Karpas-422 (cell line): ENCODE measurements around the gene CISD2. TPM values are rescaled to one million over a fixed set of nuclear protein-coding genes. Genes with fewer than 3 reads are reported as not detected.
"Not testable (repeated sequence)": the region's sequence is repeated elsewhere in the genome, so short reads cannot be mapped to it uniquely, and the experiment has no call there.

Source experiments
- DNase-seq: peaks from one replicate; pipeline ENCODE4 v3.0.0-alpha.2; 2015
- H2AFZ ChIP-seq: fragments of 200-600 bp; sonication (generic); 2 replicates; pipeline ENCODE4 v1.6.1; 2014; ENCODE audit warnings: antibody characterized with exemption, low read length, mixed read lengths
- H3K27ac ChIP-seq: fragments of 200-600 bp; sonication (generic); 2 replicates; pipeline ENCODE4 v1.5.1; 2014; ENCODE audit warnings: mild to moderate bottlenecking, low read length, moderate library complexity
- H3K27me3 ChIP-seq: fragments of 200-600 bp; sonication (generic); 2 replicates; pipeline ENCODE4 v1.6.1; 2014; ENCODE audit warnings: low read length, mixed read lengths
- H3K36me3 ChIP-seq: fragments of 200-600 bp; sonication (generic); 2 replicates; pipeline ENCODE4 v1.6.1; 2014; ENCODE audit warnings: low read length, mixed read lengths; ENCODE audit not compliant: insufficient read depth
- H3K4me1 ChIP-seq: fragments of 200-600 bp; sonication (generic); 2 replicates; pipeline ENCODE4 v1.6.1; 2014; ENCODE audit warnings: mild to moderate bottlenecking, low read length, mixed read lengths
- H3K4me2 ChIP-seq: fragments of 200-600 bp; sonication (generic); 2 replicates; pipeline ENCODE4 v1.6.1; 2014; ENCODE audit warnings: low read length, low read depth, mild to moderate bottlenecking; ENCODE audit not compliant: poor library complexity, severe bottlenecking
- H3K4me3 ChIP-seq: fragments of 200-600 bp; sonication (generic); 2 replicates; pipeline ENCODE4 v1.5.1; 2014; ENCODE audit warnings: mild to moderate bottlenecking, antibody characterized with exemption, low read length, mixed read lengths
- H3K79me2 ChIP-seq: fragments of 200-600 bp; sonication (generic); 2 replicates; pipeline ENCODE4 v1.6.1; 2014; ENCODE audit warnings: mild to moderate bottlenecking, low read length, mixed read lengths
- H3K9ac ChIP-seq: fragments of 200-600 bp; sonication (generic); 2 replicates; pipeline ENCODE4 v1.6.0; 2014; ENCODE audit warnings: low read length
- H3K9me2 ChIP-seq: fragments of 200-600 bp; sonication (generic), shearing (Covaris generic); replicated peaks from 2 replicates; pipeline ENCODE4 v1.6.0; 2014; ENCODE audit warnings: mild to moderate bottlenecking, low read length, moderate library complexity; ENCODE audit not compliant: insufficient read depth
- H3K9me3 ChIP-seq: fragments of 300-700, 200-600 bp; sonication (generic); 2 replicates; pipeline ENCODE4 v1.6.1; 2014; ENCODE audit warnings: low read length, mixed read lengths
- H4K20me1 ChIP-seq: fragments of 200-600 bp; sonication (generic); 2 replicates; pipeline ENCODE4 v1.6.1; 2014; ENCODE audit warnings: mild to moderate bottlenecking, antibody characterized with exemption, low read length, low read depth; ENCODE audit not compliant: insufficient read depth
- total RNA-seq: library from RNA; depleted of rRNA; stranded (reverse); fragments of >200 nt; shearing (Covaris generic); gene quantifications from 2 replicates; pipeline ENCODE4 v1.2.3, GENCODE V29; 2014; ENCODE audit warnings: low replicate concordance

Gene CISD2
- total RNA-seq, 1 experiment from 2014 or later, result 70.3 TPM

- H3K27ac ChIP-seq, result no peak overlapping the region
- no peak for DNase-seq
- no peaks in the 10 kb centered on the region for H3K27me3 ChIP-seq
- H3K4me3 ChIP-seq, result no peak overlapping the region
- peaks cover 19% of the 10 kb centered on the region for H3K9me3 ChIP-seq
- no peak overlapping the region for H3K4me2 ChIP-seq
- no peaks in the 10 kb centered on the region; the same call in 1 of the 2 replicates for H3K4me1 ChIP-seq
- peaks cover 88% of the 10 kb centered on the region for H3K79me2 ChIP-seq
- H2AFZ ChIP-seq, result no peak overlapping the region
- H3K9me2 ChIP-seq, result no peaks in the 10 kb centered on the region
- H3K9ac ChIP-seq, result no peak overlapping the region
- no peaks in the 10 kb centered on the region for H4K20me1 ChIP-seq
- peaks cover 49% of the 10 kb centered on the region for H3K36me3 ChIP-seq
Observed at GRCh38 chr4:102860611-102861324, 8.0 kb upstream of the CISD2 start.

- Histone ChIP-seq H3K36me3 (peaks cover 50% of the 10 kb centered on the region), H3K27ac (no peak overlapping the region), H3K27me3 (no peaks in the 10 kb centered on the region), H3K9me2 (no peaks in the 10 kb centered on the region), H3K9ac (no peak overlapping the region), H3K4me1 (peaks cover 12% of the 10 kb centered on the region), H3K9me3 (peaks cover 19% of the 10 kb centered on the region), H3K4me2 (no peak overlapping the region), H4K20me1 (no peaks in the 10 kb centered on the region), H2AFZ (no peak overlapping the region), H3K79me2 (peaks cover 92% of the 10 kb centered on the region), H3K4me3 (no peak overlapping the region)
- DNase-seq, result peak; percentile 52
Observed at GRCh38 chr4:102862016-102862415, 6.8 kb upstream of the CISD2 start.

- Histone ChIP-seq H2AFZ (no peak overlapping the region), H3K9me2 (no peaks in the 10 kb centered on the region), H4K20me1 (no peaks in the 10 kb centered on the region), H3K9me3 (peaks cover 19% of the 10 kb centered on the region), H3K79me2 (peaks cover 94% of the 10 kb centered on the region), H3K4me1 (peaks cover 19% of the 10 kb centered on the region), H3K27me3 (no peaks in the 10 kb centered on the region), H3K36me3 (peaks cover 50% of the 10 kb centered on the region), H3K4me3 (no peak overlapping the region), H3K4me2 (no peak overlapping the region), H3K27ac (no peak overlapping the region), H3K9ac (no peak overlapping the region)
- no peak for DNase-seq
Observed at GRCh38 chr4:102862747-102863146, 6.0 kb upstream of the CISD2 start.

GRCh38 chr4:102865327-102865726, 3.5 kb upstream of the CISD2 start:
- H3K9ac ChIP-seq, DNase-seq, H2AFZ ChIP-seq, H3K27me3 ChIP-seq, H3K4me2 ChIP-seq, H3K9me2 ChIP-seq, H3K4me3 ChIP-seq, H3K27ac ChIP-seq, H3K9me3 ChIP-seq, H4K20me1 ChIP-seq: not testable (repeated sequence)
- peaks cover 38% of the 10 kb centered on the region for H3K36me3 ChIP-seq
- H3K79me2 ChIP-seq, result peaks cover 90% of the 10 kb centered on the region
- H3K4me1 ChIP-seq, result peaks cover 21% of the 10 kb centered on the region

GRCh38 chr4:102867278-102868152, 1.3 kb upstream of the CISD2 start:
- peak; percentile 66 for DNase-seq

GRCh38 chr4:102868153-102868780, 525 bp upstream of the CISD2 start:
- no peaks in the 10 kb centered on the region for H3K27me3 ChIP-seq
- peaks cover 92% of the 10 kb centered on the region for H3K79me2 ChIP-seq
- H3K9me3 ChIP-seq, result no peaks in the 10 kb centered on the region
- peak overlapping the region; percentile 76 for H3K4me3 ChIP-seq
- peaks cover 34% of the 10 kb centered on the region for H3K4me1 ChIP-seq
- H3K4me2 ChIP-seq, result peak overlapping the region; percentile 88
- DNase-seq, result peak; percentile 62
- 0 out of 2 replicates have a peak overlapping the region, but pooled peaks have one; percentile 11 for H2AFZ ChIP-seq
- no peaks in the 10 kb centered on the region for H4K20me1 ChIP-seq
- peak overlapping the region; percentile 75 for H3K9ac ChIP-seq
- H3K27ac ChIP-seq, result peak overlapping the region; percentile 90
- H3K9me2 ChIP-seq, result no peaks in the 10 kb centered on the region
- peaks cover 41% of the 10 kb centered on the region for H3K36me3 ChIP-seq

More at GRCh38 chr4:102867278-102868152, 1.3 kb upstream of the CISD2 start:
- H3K9me2 ChIP-seq, result no peaks in the 10 kb centered on the region
- no peaks in the 10 kb centered on the region for H3K27me3 ChIP-seq
- peaks cover 34% of the 10 kb centered on the region for H3K4me1 ChIP-seq
- H3K4me3 ChIP-seq, result peak overlapping the region; percentile 76
- H3K36me3 ChIP-seq, result peaks cover 39% of the 10 kb centered on the region
- H3K9ac ChIP-seq, result peak overlapping the region; percentile 75
- peak overlapping the region; percentile 88 for H3K4me2 ChIP-seq
- no peak overlapping the region for H2AFZ ChIP-seq
- H4K20me1 ChIP-seq, result no peaks in the 10 kb centered on the region
- peaks cover 92% of the 10 kb centered on the region for H3K79me2 ChIP-seq
- H3K27ac ChIP-seq, result peak overlapping the region; percentile 90
- H3K9me3 ChIP-seq, result no peaks in the 10 kb centered on the region

GRCh38 chr4:102869569-102870197, 891 bp downstream of the CISD2 start:
- DNase-seq, result peak; percentile 74
- Histone ChIP-seq H3K4me3 (peak overlapping the region; percentile 76), H4K20me1 (no peaks in the 10 kb centered on the region)

More at GRCh38 chr4:102869569-102870197, 891 bp downstream of the CISD2 start:
- Histone ChIP-seq H3K9me3 (0 out of 2 replicates have a peak, but pooled peaks cover under 1% of the 10 kb centered on the region), H3K27me3 (no peaks in the 10 kb centered on the region), H3K9ac (peak overlapping the region; percentile 75), H3K27ac (peak overlapping the region; percentile 90), H3K9me2 (no peaks in the 10 kb centered on the region), H3K79me2 (peaks cover 92% of the 10 kb centered on the region), H3K4me2 (peak overlapping the region; percentile 88), H3K36me3 (peaks cover 40% of the 10 kb centered on the region), H3K4me1 (peaks cover 34% of the 10 kb centered on the region), H2AFZ (0 out of 2 replicates have a peak overlapping the region, but pooled peaks have one; percentile 13)
